WTC11 (cell line): ENCODE data around the gene KCNB1. TPM values are rescaled to one million over a fixed set of nuclear protein-coding genes. Genes with fewer than 3 reads are reported as not detected.

Experiments
- ATAC-seq: fragments of 200-7000 bp; cut with Tn5 transposase; 2 replicates; pipeline ENCODE4 v1.10.0; 2021; ENCODE audit warnings: mild to moderate bottlenecking, moderate library complexity
- CTCF ChIA-PET: fragments of 300-600 bp; sonication (Branson Sonifier 250); formaldehyde crosslinking; loops from one replicate; lab custom pipeline; 2021; ENCODE audit warnings: antibody characterized with exemption; lab: Charles Lee
- POLR2A ChIA-PET: fragments of 350-600 bp; sonication (Branson Sonifier 250); formaldehyde crosslinking; loops from one replicate; lab custom pipeline; 2021; ENCODE audit warnings: antibody characterized with exemption; lab: Charles Lee
- DNase-seq: peaks from one replicate; pipeline ENCODE4 v3.0.0; 2021; ENCODE audit warnings: low spot score
- H3K27ac Mint-ChIP-seq: 2 replicates; pipeline ENCODE4 v1.8.0; 2021; ENCODE audit warnings: mixed read lengths
- H3K27me3 Mint-ChIP-seq: 2 replicates; pipeline ENCODE4 v1.8.0; 2021; ENCODE audit warnings: low read depth, mild to moderate bottlenecking, moderate library complexity, mixed read lengths
- H3K36me3 Mint-ChIP-seq: 2 replicates; pipeline ENCODE4 v1.8.0; 2021; ENCODE audit warnings: mixed read lengths
- H3K4me1 Mint-ChIP-seq: 2 replicates; pipeline ENCODE4 v1.8.0; 2022; ENCODE audit warnings: mixed read lengths
- H3K4me3 Mint-ChIP-seq: 2 replicates; pipeline ENCODE4 v1.8.0; 2021; ENCODE audit warnings: mild to moderate bottlenecking, moderate library complexity, mixed read lengths
- H3K9me3 Mint-ChIP-seq: 2 replicates; pipeline ENCODE4 v1.8.0; 2021; ENCODE audit warnings: mixed read lengths
- ARID4B ChIP-seq: sonication (generic); formaldehyde crosslinking; IDR thresholded peaks from 2 replicates; pipeline ENCODE4 v1.8.0; 2023; ENCODE audit warnings: missing genetic modification reagents, mild to moderate bottlenecking, borderline replicate concordance
- ATF2 ChIP-seq: sonication (generic); formaldehyde crosslinking; IDR thresholded peaks from 2 replicates; pipeline ENCODE4 v1.8.1; 2022; ENCODE audit warnings: low read depth, missing genetic modification reagents, borderline replicate concordance
- ATF3 ChIP-seq: sonication (generic); formaldehyde crosslinking; conservative IDR thresholded peaks from 2 replicates; pipeline ENCODE4 v1.8.1; 2022; ENCODE audit warnings: mild to moderate bottlenecking, missing genetic modification reagents
- CTCF ChIP-seq: fragments of 200-600 bp; IDR thresholded peaks from 2 replicates; pipeline ENCODE4 v1.8.0; 2022; ENCODE audit warnings: antibody characterized with exemption
- ERG ChIP-seq: fragments of 250-450 bp; sonication (Bioruptor Pico); IDR thresholded peaks from 2 replicates; pipeline ENCODE4 v1.8.0; 2021; ENCODE audit warnings: mild to moderate bottlenecking
- FOXK1 ChIP-seq: sonication (generic); formaldehyde crosslinking; IDR thresholded peaks from 2 replicates; pipeline ENCODE4 v1.8.0; 2022; ENCODE audit warnings: mild to moderate bottlenecking, moderate library complexity, missing genetic modification reagents
- FOXP1 ChIP-seq: sonication (generic); formaldehyde crosslinking; IDR thresholded peaks from 2 replicates; pipeline ENCODE4 v1.8.0; 2022; ENCODE audit warnings: missing genetic modification reagents, mild to moderate bottlenecking, moderate library complexity, borderline replicate concordance
- GTF2I ChIP-seq: fragments of 250-450 bp; sonication (Bioruptor Pico); conservative IDR thresholded peaks from 2 replicates; pipeline ENCODE4 v1.4.0; 2021; ENCODE audit warnings: mild to moderate bottlenecking
- MLX ChIP-seq: sonication (generic); formaldehyde crosslinking; IDR thresholded peaks from 2 replicates; pipeline ENCODE4 v1.8.1; 2023; ENCODE audit warnings: mild to moderate bottlenecking, missing genetic modification reagents, moderate library complexity
- NFATC4 ChIP-seq: fragments of 250-450 bp; sonication (Bioruptor Pico); IDR thresholded peaks from 2 replicates; pipeline ENCODE4 v1.9.0; 2021; ENCODE audit warnings: mild to moderate bottlenecking
- RELA ChIP-seq: sonication (generic); formaldehyde crosslinking; IDR thresholded peaks from 2 replicates; pipeline ENCODE4 v1.8.1; 2022; ENCODE audit warnings: missing genetic modification reagents, mild to moderate bottlenecking, borderline replicate concordance
- RORB ChIP-seq: fragments of 250-450 bp; sonication (Bioruptor Pico); IDR thresholded peaks from 2 replicates; pipeline ENCODE4 v1.9.0; 2021; ENCODE audit warnings: mild to moderate bottlenecking
- SMAD4 ChIP-seq: sonication (generic); formaldehyde crosslinking; IDR thresholded peaks from 2 replicates; pipeline ENCODE4 v1.8.0; 2022; ENCODE audit warnings: mild to moderate bottlenecking, missing genetic modification reagents
- USF2 ChIP-seq: sonication (generic); formaldehyde crosslinking; IDR thresholded peaks from 2 replicates; pipeline ENCODE4 v1.8.1; 2023; ENCODE audit warnings: mild to moderate bottlenecking, missing genetic modification reagents, moderate library complexity
- ZMAT4 ChIP-seq: fragments of 250-450 bp; sonication (Bioruptor Pico); IDR thresholded peaks from 2 replicates; pipeline ENCODE4 v1.9.0; 2021; ENCODE audit warnings: mild to moderate bottlenecking
- ZNF121 ChIP-seq: sonication (generic); formaldehyde crosslinking; IDR thresholded peaks from 2 replicates; pipeline ENCODE4 v1.8.0; 2023; ENCODE audit warnings: missing genetic modification reagents
- ZNF416 ChIP-seq: fragments of 250-450 bp; sonication (Bioruptor Pico); IDR thresholded peaks from 2 replicates; pipeline ENCODE4 v1.9.0; 2021; ENCODE audit warnings: mild to moderate bottlenecking, inconsistent platforms
- ZNF512 ChIP-seq: sonication (generic); formaldehyde crosslinking; IDR thresholded peaks from 2 replicates; pipeline ENCODE4 v1.8.1; 2022; ENCODE audit warnings: missing genetic modification reagents, borderline replicate concordance
- ZSCAN18 ChIP-seq: fragments of 250-450 bp; sonication (Bioruptor Pico); IDR thresholded peaks from 2 replicates; pipeline ENCODE4 v2.1.2; 2022; ENCODE audit warnings: mild to moderate bottlenecking, moderate library complexity
- total RNA-seq: library from RNA; stranded (reverse); gene quantifications from 3 replicates; pipeline ENCODE4 v1.2.3, GENCODE V29; 2021

Gene KCNB1
- total RNA-seq, 1 experiment from 2014 or later: 1.1 TPM

- Mint-ChIP-seq H3K4me1 (peaks cover 10% of the 10 kb centered on the region), H3K4me3 (no peak overlapping the region), H3K36me3 (peaks cover 35% of the 10 kb centered on the region), H3K27ac (no peak overlapping the region), H3K27me3 (no peaks in the 10 kb centered on the region), H3K9me3 (peaks cover 7% of the 10 kb centered on the region)
- TF ChIP-seq USF2 (CRISPR knock-in tag) (no peak), FOXP1 (CRISPR knock-in tag) (no peak), ZNF416 (no peak), RORB (CRISPR knock-in tag) (no peak), ZNF512 (CRISPR knock-in tag) (no peak), ZNF121 (CRISPR knock-in tag) (no peak), SMAD4 (CRISPR knock-in tag) (no peak), ZMAT4 (CRISPR knock-in tag) (no peak), GTF2I (CRISPR knock-in tag) (no peak), ATF2 (CRISPR knock-in tag) (no peak), CTCF (no peak), ZSCAN18 (CRISPR knock-in tag) (no peak), RELA (CRISPR knock-in tag) (no peak), ATF3 (CRISPR knock-in tag) (no peak), FOXK1 (CRISPR knock-in tag) (no peak), MLX (no peak), NFATC4 (CRISPR knock-in tag) (no peak), ARID4B (CRISPR knock-in tag) (no peak), ERG (CRISPR knock-in tag) (no peak)
- ChIA-PET CTCF (interaction anchor here (0.7 to 1.7 kb wide), 3 partner anchors 20 to 89 kb away, joined by 3 to 5 read pairs (median 4); no protein-coding TSS in a partner anchor), POLR2A (interaction anchor here (0.6 kb wide), 1 partner anchor 19 kb away, joined by 9 read pairs; no protein-coding TSS in a partner anchor)
- ATAC-seq: no peak
- DNase-seq: no peak
These were observed 38.9 kb upstream of the KCNB1 start for GRCh38 chr20:49521356-49521755.
